GM18526 (cell line): ENCODE measurements around the gene POSTN.

Experiments
- POLR2A ChIP-seq: IDR thresholded peaks from 3 replicates; pipeline ENCODE4 v1.6.1; 2011; ENCODE audit not compliant: insufficient read length; ENCODE audit errors: extremely low read depth

The POSTN gene

GRCh38 chr13:37598597-37598996, at the start of gene POSTN:
Gene POSTN (minus strand): TSS chr13:37598768. CDS start chr13:37598726, 42 bp downstream.
- no peak for TF ChIP-seq POLR2A

- TF ChIP-seq POLR2A, result no peak
These were observed 48.6 kb upstream of the POSTN start for GRCh38 chr13:37647031-37647650.

GRCh38 chr13:37646531-37646930, 48.0 kb upstream of the POSTN start:
- TF ChIP-seq POLR2A, result no peak

GRCh38 chr13:37645181-37645740, 46.7 kb upstream of the POSTN start:
- no peak for TF ChIP-seq POLR2A

GRCh38 chr13:37641391-37641790, 42.8 kb upstream of the POSTN start:
- no peak for TF ChIP-seq POLR2A

GRCh38 chr13:37640499-37640898, 41.9 kb upstream of the POSTN start:
- TF ChIP-seq POLR2A, result no peak

- TF ChIP-seq POLR2A, result no peak
These were observed 38.1 kb upstream of the POSTN start for GRCh38 chr13:37636701-37637100.

GRCh38 chr13:37632294-37632693, 33.7 kb upstream of the POSTN start:
- no peak for TF ChIP-seq POLR2A

GRCh38 chr13:37627428-37627827, 28.9 kb upstream of the POSTN start:
- no peak for TF ChIP-seq POLR2A

- TF ChIP-seq POLR2A, result no peak
These were observed 23.3 kb upstream of the POSTN start for GRCh38 chr13:37621811-37622361.

GRCh38 chr13:37618554-37618953, 20.0 kb upstream of the POSTN start:
- no peak for TF ChIP-seq POLR2A

- no peak for TF ChIP-seq POLR2A
These were observed 18.6 kb upstream of the POSTN start for GRCh38 chr13:37617173-37617572.

GRCh38 chr13:37616131-37616530, 17.6 kb upstream of the POSTN start:
- no peak for TF ChIP-seq POLR2A

- TF ChIP-seq POLR2A, result no peak
These were observed 16.7 kb upstream of the POSTN start for GRCh38 chr13:37615276-37615675.

- no peak for TF ChIP-seq POLR2A
These were observed 15.1 kb upstream of the POSTN start for GRCh38 chr13:37613638-37614037.

GRCh38 chr13:37613236-37613635, 14.7 kb upstream of the POSTN start:
- TF ChIP-seq POLR2A, result no peak
